SH-SY5Y (cell line): ENCODE data around the gene ADCY5.

Experiments used
- GATA2 ChIP-seq: IDR thresholded peaks from 2 replicates; pipeline ENCODE4 v1.6.1; 2011; ENCODE audit warnings: mild to moderate bottlenecking, low read depth, low read length
- GATA3 ChIP-seq: IDR thresholded peaks from 2 replicates; pipeline ENCODE4 v1.6.1; 2011; ENCODE audit warnings: low read depth, mild to moderate bottlenecking, low read length, moderate library complexity

Gene ADCY5

GRCh38 chr3:123447749-123448517 lies 957 bp downstream of the ADCY5 start:
- TF ChIP-seq GATA3 (no peak), GATA2 (no peak)

- no peak for TF ChIP-seq GATA3
Observed at GRCh38 chr3:123447416-123447748, 1.5 kb downstream of the ADCY5 start.

GRCh38 chr3:123446610-123447109 lies 2.2 kb downstream of the ADCY5 start:
- TF ChIP-seq GATA3, result no peak
- no peak for TF ChIP-seq GATA2

- TF ChIP-seq GATA3, result no peak
- no peak for TF ChIP-seq GATA2
Observed at GRCh38 chr3:123446210-123446609, 2.7 kb downstream of the ADCY5 start.

GRCh38 chr3:123445702-123446101 lies 3.2 kb downstream of the ADCY5 start:
- no peak for TF ChIP-seq GATA3
- no peak for TF ChIP-seq GATA2

- no peak for TF ChIP-seq GATA3
- no peak for TF ChIP-seq GATA2
Observed at GRCh38 chr3:123444744-123445143, 4.1 kb downstream of the ADCY5 start.

GRCh38 chr3:123444023-123444422 lies 4.9 kb downstream of the ADCY5 start:
- no peak for TF ChIP-seq GATA3
- no peak for TF ChIP-seq GATA2

- TF ChIP-seq GATA3 (no peak), GATA2 (no peak)
Observed at GRCh38 chr3:123442908-123443307, 6.0 kb downstream of the ADCY5 start.

GRCh38 chr3:123442125-123442524 lies 6.8 kb downstream of the ADCY5 start:
- TF ChIP-seq GATA2 (no peak), GATA3 (no peak)

GRCh38 chr3:123439806-123440580 lies 8.9 kb downstream of the ADCY5 start:
- TF ChIP-seq GATA2 (no peak), GATA3 (no peak)

- no peak for TF ChIP-seq GATA3
- TF ChIP-seq GATA2, result no peak
Observed at GRCh38 chr3:123432832-123433523, 15.9 kb downstream of the ADCY5 start.

GRCh38 chr3:123431658-123432324 lies 17.1 kb downstream of the ADCY5 start:
- TF ChIP-seq GATA2 (no peak), GATA3 (no peak)

GRCh38 chr3:123431007-123431657 lies 17.8 kb downstream of the ADCY5 start:
- TF ChIP-seq GATA2, result no peak
- no peak for TF ChIP-seq GATA3
